NCI-H460 (cell line): ENCODE data around the gene RNF208. TPM values are rescaled to one million over a fixed set of nuclear protein-coding genes. Genes with fewer than 3 reads are reported as not detected.
"Not testable (repeated sequence)": the region's sequence is repeated elsewhere in the genome, so short reads cannot be mapped to it uniquely, and the experiment has no call there.

Source experiments
- DNase-seq: peaks from one replicate; pipeline ENCODE4 v3.0.0-alpha.2; 2016; ENCODE audit warnings: low read depth; ENCODE audit errors: extremely low read depth
- total RNA-seq: library from RNA; depleted of rRNA; stranded (reverse); fragments of >200 nt; shearing (Covaris generic); gene quantifications from 2 replicates; pipeline ENCODE4 v1.2.3, GENCODE V29; 2014

The RNF208 gene
- total RNA-seq, 1 experiment from 2014 or later: 0.37 TPM

GRCh38 chr9:137240318-137240840 lies 18.3 kb upstream of the RNF208 start:
- peak; percentile 43 for DNase-seq

GRCh38 chr9:137239541-137240200 lies 17.6 kb upstream of the RNF208 start:
- not testable (repeated sequence) for DNase-seq

GRCh38 chr9:137237759-137238726 lies 16.0 kb upstream of the RNF208 start:
- no peak for DNase-seq

- no peak for DNase-seq
Observed at GRCh38 chr9:137236936-137237421, 14.9 kb upstream of the RNF208 start.

DNA sequence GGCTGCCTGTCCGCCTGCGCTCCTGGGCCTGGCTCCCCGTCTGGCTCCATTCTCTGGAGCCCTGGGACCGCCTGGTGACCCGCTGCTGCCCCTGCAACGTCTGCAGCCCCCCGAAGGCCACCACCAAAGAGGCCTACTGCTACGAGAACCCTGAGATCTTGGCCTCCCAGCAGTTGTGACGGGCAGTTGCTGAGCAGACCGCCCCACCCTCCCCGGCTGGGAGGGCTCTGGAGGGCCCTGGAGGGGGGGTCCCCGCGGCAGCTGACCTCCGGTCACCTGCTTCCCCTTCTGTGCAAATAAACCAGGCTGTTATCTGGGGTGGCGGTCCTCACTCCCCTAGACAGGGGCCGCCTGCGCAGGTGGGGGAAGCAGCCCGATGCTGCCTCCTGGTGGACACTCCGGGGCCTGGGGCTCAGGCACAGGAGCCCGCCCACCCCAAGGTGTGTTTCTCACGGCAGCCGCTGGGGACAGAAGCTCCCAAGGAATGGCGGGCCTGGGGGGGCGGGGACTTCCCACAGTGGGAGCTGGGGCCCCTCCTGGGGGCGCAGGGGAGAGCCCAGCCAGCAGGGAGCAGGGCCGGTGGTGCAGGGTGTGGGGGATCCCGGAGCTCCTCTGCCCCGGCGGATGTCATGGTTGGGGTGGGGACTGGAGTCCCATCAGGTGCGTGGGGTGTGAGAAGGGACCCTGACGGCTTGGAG lies 14.3 kb upstream of the RNF208 start:
- DNase-seq: peak; percentile 78

DNA sequence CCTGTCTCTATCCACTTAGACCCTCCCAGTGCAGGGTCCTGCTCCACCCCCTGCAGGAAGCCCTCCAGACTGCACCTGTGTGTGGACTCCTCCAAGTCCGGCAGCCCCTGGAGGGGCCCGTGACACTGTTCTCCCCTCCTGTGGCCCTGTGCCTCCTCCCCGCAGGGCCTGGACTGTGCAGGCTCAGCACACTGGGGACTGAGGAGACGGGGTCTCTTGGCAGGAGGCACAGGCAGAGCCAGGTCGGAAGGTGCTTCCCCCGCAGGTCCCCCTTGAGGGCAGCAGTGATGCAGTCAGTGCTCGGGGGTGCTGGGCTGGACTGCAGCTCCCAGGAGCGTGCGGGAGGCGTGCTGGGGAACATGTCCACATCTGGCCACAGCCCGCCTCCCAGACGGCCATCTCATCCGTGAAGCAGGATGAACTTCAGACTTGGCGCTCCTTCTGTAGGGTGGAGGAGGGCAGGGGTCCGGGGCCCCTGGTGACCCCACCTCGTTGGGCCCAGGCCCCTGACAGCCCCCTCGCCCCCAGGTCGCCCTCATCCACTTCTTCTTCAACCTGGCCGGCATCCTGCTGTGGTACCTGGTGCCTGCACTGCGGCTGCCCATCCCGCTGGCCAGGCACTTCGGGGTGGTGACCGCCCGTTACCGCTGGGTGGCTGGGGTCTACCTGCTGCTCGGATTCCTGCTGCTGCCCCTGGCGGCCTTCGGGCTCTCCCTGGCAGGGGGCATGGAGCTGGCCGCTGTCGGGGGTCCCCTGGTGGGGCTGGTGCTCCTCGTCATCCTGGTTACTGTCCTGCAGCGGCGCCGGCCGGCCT lies 13.6 kb upstream of the RNF208 start:
- DNase-seq: no peak

- DNase-seq: no peak
Observed at GRCh38 chr9:137234758-137235423, 12.9 kb upstream of the RNF208 start.

DNA sequence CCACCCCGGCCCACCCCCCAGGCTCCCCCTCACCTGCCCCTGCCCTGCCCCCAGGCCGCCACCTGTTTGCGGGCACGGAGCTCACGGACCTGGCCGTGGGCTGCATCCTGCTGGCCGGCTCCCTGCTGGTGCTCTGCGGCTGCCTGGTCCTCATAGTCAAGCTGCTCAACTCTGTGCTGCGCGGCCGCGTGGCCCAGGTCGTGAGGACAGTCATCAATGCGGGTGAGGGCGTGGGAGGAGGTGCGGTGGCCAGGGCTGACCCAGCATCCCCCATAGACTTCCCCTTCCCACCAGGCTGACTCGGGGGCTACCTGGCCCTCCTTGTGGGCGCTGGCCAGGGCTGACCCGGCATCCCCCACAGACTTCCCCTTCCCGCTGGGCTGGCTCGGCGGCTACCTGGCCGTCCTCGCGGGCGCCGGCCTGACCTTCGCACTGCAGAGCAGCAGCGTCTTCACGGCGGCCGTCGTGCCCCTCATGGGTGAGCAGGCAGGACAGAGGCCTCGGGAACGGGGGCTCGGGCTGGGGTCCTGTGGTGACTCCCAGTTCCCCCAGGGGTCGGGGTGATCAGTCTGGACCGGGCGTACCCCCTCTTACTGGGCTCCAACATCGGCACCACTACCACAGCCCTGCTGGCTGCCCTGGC lies 12.1 kb upstream of the RNF208 start:
- DNase-seq: no peak

GRCh38 chr9:137233143-137233980 lies 11.3 kb upstream of the RNF208 start:
- DNase-seq: no peak

DNA sequence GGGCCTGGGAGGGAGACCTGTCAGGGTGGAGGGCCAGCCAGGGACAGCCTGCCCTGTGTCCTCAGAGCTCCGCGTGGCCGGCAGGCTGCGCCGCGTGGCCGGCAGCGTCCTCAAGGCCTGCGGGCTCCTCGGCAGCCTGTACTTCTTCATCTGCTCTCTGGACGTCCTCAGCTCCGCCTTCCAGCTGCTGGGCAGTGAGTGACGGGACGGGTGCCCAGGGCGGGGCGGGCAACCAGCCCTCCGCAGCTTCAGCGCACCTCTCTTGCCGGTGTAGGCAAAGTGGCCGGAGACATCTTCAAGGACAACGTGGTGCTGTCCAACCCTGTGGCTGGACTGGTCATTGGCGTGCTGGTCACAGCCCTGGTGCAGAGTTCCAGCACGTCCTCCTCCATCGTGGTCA lies 10.5 kb upstream of the RNF208 start:
- no peak for DNase-seq

GRCh38 chr9:137232101-137232500 lies 10.1 kb upstream of the RNF208 start:
- no peak for DNase-seq

GRCh38 chr9:137231372-137232039 lies 9.5 kb upstream of the RNF208 start:
- DNase-seq: no peak

DNA sequence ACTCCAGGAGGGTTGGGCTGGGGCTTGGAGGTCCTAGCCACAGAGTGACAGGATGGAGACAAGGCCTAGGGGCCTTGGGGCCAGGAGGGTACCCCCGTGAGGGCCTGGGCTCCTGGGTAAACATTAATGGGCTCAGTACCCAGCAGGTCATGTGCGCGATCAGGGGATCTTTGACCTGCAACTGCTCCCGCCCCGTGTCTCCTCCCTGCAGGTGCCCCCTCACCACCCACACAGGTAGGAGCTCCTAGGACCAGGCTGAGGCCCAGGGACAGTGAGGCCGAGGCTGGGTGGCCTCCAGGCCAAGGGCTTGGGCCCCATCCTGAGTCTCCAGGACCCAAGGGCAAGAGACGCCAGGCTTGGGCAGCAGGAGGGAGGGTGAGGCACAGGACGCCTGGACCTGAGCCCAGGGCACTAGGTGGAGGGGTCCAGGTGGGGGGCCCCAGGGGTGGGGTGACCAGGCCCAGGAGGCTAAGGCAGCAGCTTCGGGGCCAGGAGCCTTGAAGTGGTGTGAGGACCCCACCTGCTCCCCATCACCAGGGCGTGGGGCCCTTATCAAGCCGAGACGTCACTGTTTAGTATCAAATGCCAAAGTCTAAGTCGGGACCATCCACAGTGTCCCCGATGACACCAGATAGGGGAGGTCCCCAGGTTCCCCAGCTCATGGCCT lies 8.8 kb upstream of the RNF208 start, which contains the start of gene SLC34A3:
TSS of gene SLC34A3 (plus strand) at position 197 of the 667 bp plus-strand sequence. CDS start 802 bp downstream, outside the sequence.
- DNase-seq: no peak

- DNase-seq: no peak
Observed at GRCh38 chr9:137229903-137230704, 8.1 kb upstream of the RNF208 start.

DNA sequence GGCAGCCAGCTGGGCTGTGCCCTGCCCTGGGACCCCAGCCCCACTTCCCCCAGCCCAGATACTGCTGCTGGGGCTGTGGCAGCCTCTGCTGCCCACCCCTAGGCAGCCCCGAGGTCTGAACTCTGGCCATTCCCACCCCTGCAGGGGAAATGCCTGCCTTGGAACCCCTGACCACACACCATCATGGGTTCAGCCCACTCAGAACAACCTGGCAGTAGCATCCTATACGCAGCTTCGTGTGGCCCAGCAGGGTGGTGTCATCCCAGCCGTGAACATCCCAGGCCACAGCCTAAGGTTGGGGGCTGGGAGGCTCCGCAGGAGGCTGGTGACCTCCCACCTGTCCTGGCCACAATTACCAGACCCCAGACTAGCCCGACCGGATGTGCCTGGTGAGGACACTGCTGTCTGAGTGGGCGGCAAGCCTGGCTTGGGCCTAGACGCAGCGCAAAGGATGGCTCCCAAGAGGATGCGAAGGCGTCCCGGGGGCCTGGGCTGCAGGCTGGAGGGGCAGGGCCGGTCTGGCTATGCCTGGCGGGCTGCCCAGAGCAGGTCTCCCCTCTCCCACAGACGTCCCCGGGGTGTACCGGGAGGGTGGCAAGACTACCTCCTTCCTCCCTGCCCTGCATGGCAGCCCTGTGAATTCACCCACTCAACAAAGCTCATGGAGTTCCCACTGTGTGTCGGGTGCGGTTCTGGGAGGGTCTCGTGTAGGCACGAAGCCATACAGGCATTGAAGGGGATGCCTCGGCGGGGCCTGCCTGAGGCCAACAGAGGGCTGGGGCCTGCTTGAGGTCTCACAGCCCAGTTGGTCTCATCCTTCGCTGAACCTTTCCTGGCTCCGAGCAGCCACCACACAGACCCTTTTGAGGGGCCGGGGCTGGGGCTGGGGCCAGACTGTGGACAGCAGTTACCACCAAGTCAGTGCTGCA lies 7.2 kb upstream of the RNF208 start:
- DNase-seq: no peak
